Astrocyte of the cerebellum (primary cell): Measurements from ENCODE around the gene MGAT2.
"Not testable (repeated sequence)": the region's sequence is repeated elsewhere in the genome, so short reads cannot be mapped to it uniquely, and the experiment has no call there.

Experiments
- DNase-seq: peaks from one replicate; pipeline ENCODE4 v3.0.0-alpha.2; 2011; ENCODE audit warnings: low read depth
- H3K4me3 ChIP-seq: 2 replicates; pipeline ENCODE4 v1.5.1; 2011; ENCODE audit warnings: mild to moderate bottlenecking, low read depth, low read length, moderate library complexity
- CTCF ChIP-seq: IDR thresholded peaks from 2 replicates; pipeline ENCODE4 v1.5.1; 2012; ENCODE audit warnings: low read length, low read depth, moderate library complexity, mild to moderate bottlenecking; ENCODE audit errors: missing control alignments
- in situ Hi-C: cut with HindIII; loops from 2 replicates; pipeline ENCODE4 v1.10.0; 2017; ENCODE audit warnings: low sequenced_read_pairs

The MGAT2 gene

GRCh38 chr14:49653508-49653907 is 32.9 kb downstream of the MGAT2 start:
- no peak for TF ChIP-seq CTCF
- no peak for DNase-seq
- in situ Hi-C loops = no loop called here
- H3K4me3 ChIP-seq = no peak overlapping the region

- no peak for TF ChIP-seq CTCF
- in situ Hi-C loops = no loop called here
- no peak overlapping the region for H3K4me3 ChIP-seq
- no peak for DNase-seq
These were observed 33.9 kb downstream of the MGAT2 start for GRCh38 chr14:49654511-49654910.

GRCh38 chr14:49657500-49657899 is 36.9 kb downstream of the MGAT2 start:
- in situ Hi-C loops, DNase-seq: not testable (repeated sequence)

GRCh38 chr14:49659526-49660455 is 39.2 kb downstream of the MGAT2 start:
- no peak for DNase-seq
- no peak for TF ChIP-seq CTCF
- in situ Hi-C loops = no loop called here
- H3K4me3 ChIP-seq = no peak overlapping the region

More at GRCh38 chr14:49657500-49657899, 36.9 kb downstream of the MGAT2 start:
- H3K4me3 ChIP-seq = not testable (repeated sequence)

- no peak for TF ChIP-seq CTCF
- in situ Hi-C loops = no loop called here
- DNase-seq = no peak
- H3K4me3 ChIP-seq = no peak overlapping the region
These were observed 49.9 kb downstream of the MGAT2 start for GRCh38 chr14:49670475-49670874.
